ENCODE measurements around the gene ARHGAP30. TPM values are rescaled to one million over a fixed set of nuclear protein-coding genes. Genes with fewer than 3 reads are reported as not detected.

The ARHGAP30 gene
- total RNA-seq, 1 donor from 2014 or later: 0.42 TPM

DNA sequence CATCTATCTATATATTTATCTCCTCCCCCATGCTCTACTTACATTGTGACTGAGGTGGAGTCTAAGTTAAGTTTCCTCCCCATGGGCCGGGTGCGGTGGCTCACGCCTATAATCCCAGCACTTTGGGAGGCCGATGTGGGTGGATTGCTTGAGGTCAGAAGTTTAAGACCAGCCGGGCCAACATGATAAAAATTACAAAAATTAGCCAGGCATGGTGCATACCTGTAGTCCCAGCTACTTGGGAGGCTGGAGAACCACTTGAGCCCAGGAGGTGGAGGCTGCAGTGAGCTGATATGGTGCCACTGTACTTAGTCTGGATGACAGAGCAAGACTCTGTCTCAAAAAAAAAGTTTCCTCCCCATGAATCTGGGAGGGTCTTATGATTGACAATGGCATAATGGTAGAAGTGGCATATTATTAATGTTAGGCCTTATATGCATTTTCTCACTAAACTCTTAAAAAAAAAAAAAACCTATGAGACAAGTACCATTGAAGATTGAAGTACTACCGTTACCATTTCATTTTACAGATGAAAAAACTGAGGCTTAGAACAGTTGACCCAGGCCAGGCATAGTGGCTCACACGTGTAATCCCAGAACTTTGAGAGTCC lies 60.0 kb downstream of the ARHGAP30 start:
- Histone ChIP-seq H3K36me3 (ENCODE audit: control insufficient read depth, insufficient read depth, low read length) (no peaks in the 10 kb centered on the region), H3K4me3 (ENCODE audit: low read depth, low read length) (no peak overlapping the region), H3K27me3 (ENCODE audit: control insufficient read depth, insufficient read depth, low read length) (no peaks in the 10 kb centered on the region)
- DNase-seq (ENCODE audit: low read depth): no peak
- TF ChIP-seq, protein P1, sequence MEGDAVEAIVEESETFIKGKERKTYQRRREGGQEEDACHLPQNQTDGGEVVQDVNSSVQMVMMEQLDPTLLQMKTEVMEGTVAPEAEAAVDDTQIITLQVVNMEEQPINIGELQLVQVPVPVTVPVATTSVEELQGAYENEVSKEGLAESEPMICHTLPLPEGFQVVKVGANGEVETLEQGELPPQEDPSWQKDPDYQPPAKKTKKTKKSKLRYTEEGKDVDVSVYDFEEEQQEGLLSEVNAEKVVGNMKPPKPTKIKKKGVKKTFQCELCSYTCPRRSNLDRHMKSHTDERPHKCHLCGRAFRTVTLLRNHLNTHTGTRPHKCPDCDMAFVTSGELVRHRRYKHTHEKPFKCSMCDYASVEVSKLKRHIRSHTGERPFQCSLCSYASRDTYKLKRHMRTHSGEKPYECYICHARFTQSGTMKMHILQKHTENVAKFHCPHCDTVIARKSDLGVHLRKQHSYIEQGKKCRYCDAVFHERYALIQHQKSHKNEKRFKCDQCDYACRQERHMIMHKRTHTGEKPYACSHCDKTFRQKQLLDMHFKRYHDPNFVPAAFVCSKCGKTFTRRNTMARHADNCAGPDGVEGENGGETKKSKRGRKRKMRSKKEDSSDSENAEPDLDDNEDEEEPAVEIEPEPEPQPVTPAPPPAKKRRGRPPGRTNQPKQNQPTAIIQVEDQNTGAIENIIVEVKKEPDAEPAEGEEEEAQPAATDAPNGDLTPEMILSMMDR (IDR thresholded peaks at IDR 0.05; ENCODE audit: insufficient read depth, low read length, poor library complexity, severe bottlenecking): no peak

DNA sequence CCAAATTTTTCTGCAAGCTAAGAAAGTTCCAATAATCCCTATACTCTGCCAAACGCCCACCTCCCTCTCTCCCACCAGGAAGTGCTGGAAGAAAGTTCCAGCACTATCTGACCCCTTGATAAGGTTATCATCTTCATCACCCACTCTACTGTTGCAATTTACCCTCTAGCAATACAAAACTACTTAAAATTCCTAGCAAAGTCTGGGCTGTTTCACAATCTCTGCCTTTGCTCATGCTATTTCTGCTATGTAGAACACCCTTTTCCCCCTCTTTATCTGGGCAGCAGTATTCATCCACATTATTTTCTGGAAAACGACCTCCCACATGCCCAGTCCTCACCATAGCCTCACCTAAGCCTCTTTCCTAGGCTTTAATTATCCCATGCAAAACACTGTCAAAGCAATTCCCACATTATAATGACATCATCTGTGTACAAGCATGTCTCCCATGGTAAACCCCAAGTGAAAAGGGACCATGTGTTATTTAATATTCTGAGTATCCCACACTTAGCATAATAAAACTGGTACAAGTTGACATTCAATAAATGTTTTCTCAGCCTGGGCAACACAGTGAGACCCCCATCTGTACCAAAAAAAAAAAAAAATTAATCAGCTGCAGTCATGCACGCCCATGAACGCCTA lies 60.7 kb downstream of the ARHGAP30 start:
- no peak for DNase-seq (ENCODE audit: low read depth)
- H3K27me3 ChIP-seq (ENCODE audit: control insufficient read depth, insufficient read depth, low read length): no peaks in the 10 kb centered on the region
- no peaks in the 10 kb centered on the region for H3K36me3 ChIP-seq (ENCODE audit: control insufficient read depth, insufficient read depth, low read length)
- TF ChIP-seq, protein P1 (IDR thresholded peaks at IDR 0.05; ENCODE audit: insufficient read depth, low read length, poor library complexity, severe bottlenecking): no peak
- no peak overlapping the region for H3K4me3 ChIP-seq (ENCODE audit: low read depth, low read length)

DNA sequence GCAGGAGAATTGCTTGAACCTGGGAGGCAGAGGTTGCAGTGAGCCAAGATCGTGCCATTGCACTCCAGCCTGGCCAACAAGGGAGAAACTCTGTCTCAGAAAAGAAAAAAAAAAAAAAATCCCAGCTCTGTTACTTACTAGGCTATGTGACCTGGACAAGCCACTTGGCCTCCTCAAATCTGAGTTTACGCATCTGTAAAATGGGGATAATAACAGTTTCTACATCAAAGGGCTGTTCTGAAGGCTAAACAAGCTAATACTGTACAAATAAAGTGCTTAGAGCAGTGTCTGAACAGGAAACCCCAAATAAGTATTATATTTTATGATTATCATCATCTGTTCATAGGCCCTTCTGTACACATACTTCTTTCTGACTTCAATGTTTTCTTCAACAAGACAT lies 62.3 kb downstream of the ARHGAP30 start:
- TF ChIP-seq, protein P1 (IDR thresholded peaks at IDR 0.05; ENCODE audit: insufficient read depth, low read length, poor library complexity, severe bottlenecking): no peak
- H3K4me3 ChIP-seq (ENCODE audit: low read depth, low read length): no peak overlapping the region
- no peaks in the 10 kb centered on the region for H3K27me3 ChIP-seq (ENCODE audit: control insufficient read depth, insufficient read depth, low read length)
- H3K36me3 ChIP-seq (ENCODE audit: control insufficient read depth, insufficient read depth, low read length): no peaks in the 10 kb centered on the region
- no peak for DNase-seq (ENCODE audit: low read depth)

DNA sequence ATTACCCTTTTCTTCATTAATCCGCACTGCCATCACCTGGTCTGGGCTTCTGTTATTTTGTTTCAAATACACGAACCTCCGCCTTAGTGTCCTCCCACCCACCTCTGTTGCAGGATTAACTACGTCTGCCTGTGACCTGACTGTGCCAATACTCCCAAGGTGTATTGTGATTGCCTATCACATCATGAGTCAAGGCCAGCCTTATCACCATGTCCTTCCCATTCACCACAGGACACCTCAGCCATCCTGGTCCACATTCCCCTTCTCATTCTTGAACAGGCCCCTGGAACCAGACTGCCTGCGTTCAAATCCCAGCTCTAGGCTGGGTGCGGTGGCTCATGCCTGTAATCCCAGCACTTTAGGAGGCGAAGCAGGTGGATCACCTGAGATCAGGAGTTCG lies 63.1 kb downstream of the ARHGAP30 start:
- TF ChIP-seq, protein P1 (IDR thresholded peaks at IDR 0.05; ENCODE audit: insufficient read depth, low read length, poor library complexity, severe bottlenecking): no peak
- DNase-seq (ENCODE audit: low read depth): no peak

DNA sequence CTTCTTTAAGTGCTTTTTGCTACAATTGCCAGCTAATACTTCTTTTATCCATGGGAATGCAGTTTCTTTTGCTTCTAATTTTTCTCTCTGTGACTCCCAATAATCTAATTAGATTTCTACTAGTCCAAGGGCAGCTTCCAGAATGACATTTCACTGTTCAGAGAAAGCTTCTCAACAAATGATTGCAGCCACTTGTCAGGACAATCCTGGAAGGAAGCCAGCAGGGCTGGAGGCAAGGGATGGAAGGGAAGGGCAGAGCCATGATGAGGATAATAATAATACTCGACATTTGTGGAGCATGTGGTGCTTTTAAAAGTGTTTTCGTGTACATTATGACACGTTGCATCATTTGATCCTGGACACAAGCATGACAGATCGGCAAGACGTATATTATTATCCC lies 68.2 kb downstream of the ARHGAP30 start:
- Histone ChIP-seq H3K27me3 (ENCODE audit: control insufficient read depth, insufficient read depth, low read length) (no peaks in the 10 kb centered on the region), H3K36me3 (ENCODE audit: control insufficient read depth, insufficient read depth, low read length) (peaks cover 9% of the 10 kb centered on the region), H3K4me3 (ENCODE audit: low read depth, low read length) (no peak overlapping the region)
- TF ChIP-seq, protein P1 (IDR thresholded peaks at IDR 0.05; ENCODE audit: insufficient read depth, low read length, poor library complexity, severe bottlenecking): no peak
- no peak for DNase-seq (ENCODE audit: low read depth)

More for the DNA sequence above, 63.1 kb downstream of the ARHGAP30 start:
- H3K4me3 ChIP-seq (ENCODE audit: low read depth, low read length): no peak overlapping the region
- H3K27me3 ChIP-seq (ENCODE audit: control insufficient read depth, insufficient read depth, low read length): no peaks in the 10 kb centered on the region
- no peaks in the 10 kb centered on the region for H3K36me3 ChIP-seq (ENCODE audit: control insufficient read depth, insufficient read depth, low read length)

Data from kidney epithelial cell (primary cell).